Parathyroid adenoma (tissue), 2 donors: ENCODE results near the gene HOMER1.
A peak's percentile ranks its signal among the peaks of the same experiment; 100 is the strongest.

Source experiments
- H2AFZ ChIP-seq: fragments of 300-600 bp; sonication (generic); one replicate; pipeline ENCODE4 v1.7.0; 2017; ENCODE audit warnings: antibody characterized with exemption, mild to moderate bottlenecking
- H3K27ac ChIP-seq: fragments of 300-600 bp; sonication (generic); one replicate; pipeline ENCODE4 v1.7.0; 2017
- H3K27me3 ChIP-seq: fragments of 300-600 bp; sonication (generic); one replicate; pipeline ENCODE4 v1.7.0; 2017; ENCODE audit warnings: low read length; ENCODE audit not compliant: control insufficient read depth, insufficient read depth
- H3K36me3 ChIP-seq: fragments of 300-600 bp; sonication (generic); one replicate; pipeline ENCODE4 v1.7.0; 2017; ENCODE audit warnings: low read length; ENCODE audit not compliant: control insufficient read depth, insufficient read depth
- H3K4me1 ChIP-seq: fragments of 300-600 bp; sonication (generic); one replicate; pipeline ENCODE4 v1.7.0; 2017; ENCODE audit warnings: control low read depth
- H3K4me2 ChIP-seq: fragments of 300-600 bp; sonication (generic); one replicate; pipeline ENCODE4 v1.7.0; 2017; ENCODE audit warnings: low read length
- H3K4me3 ChIP-seq: fragments of 300-600 bp; sonication (generic); one replicate; pipeline ENCODE4 v1.7.0; 2017; ENCODE audit warnings: low read depth, low read length
- H3K79me2 ChIP-seq: fragments of 300-600 bp; sonication (generic); one replicate; pipeline ENCODE4 v1.7.0; 2017; ENCODE audit warnings: control low read depth
- H3K9ac ChIP-seq: fragments of 300-600 bp; sonication (generic); one replicate; pipeline ENCODE4 v1.7.0; 2017; ENCODE audit warnings: mild to moderate bottlenecking
- H3K9me3 ChIP-seq: fragments of 300-600 bp; sonication (generic); one replicate; pipeline ENCODE4 v1.7.0; 2017; ENCODE audit warnings: low read length; ENCODE audit not compliant: control insufficient read depth
- TF ChIP-seq, protein P1 (sequence below): fragments of 300-600 bp; sonication (generic); IDR thresholded peaks from one replicate; pipeline ENCODE4 v1.7.0; 2017; ENCODE audit warnings: antibody characterized with exemption, mild to moderate bottlenecking
- donor health status: primary hyperparathyroidism.

HOMER1 gene

DNA sequence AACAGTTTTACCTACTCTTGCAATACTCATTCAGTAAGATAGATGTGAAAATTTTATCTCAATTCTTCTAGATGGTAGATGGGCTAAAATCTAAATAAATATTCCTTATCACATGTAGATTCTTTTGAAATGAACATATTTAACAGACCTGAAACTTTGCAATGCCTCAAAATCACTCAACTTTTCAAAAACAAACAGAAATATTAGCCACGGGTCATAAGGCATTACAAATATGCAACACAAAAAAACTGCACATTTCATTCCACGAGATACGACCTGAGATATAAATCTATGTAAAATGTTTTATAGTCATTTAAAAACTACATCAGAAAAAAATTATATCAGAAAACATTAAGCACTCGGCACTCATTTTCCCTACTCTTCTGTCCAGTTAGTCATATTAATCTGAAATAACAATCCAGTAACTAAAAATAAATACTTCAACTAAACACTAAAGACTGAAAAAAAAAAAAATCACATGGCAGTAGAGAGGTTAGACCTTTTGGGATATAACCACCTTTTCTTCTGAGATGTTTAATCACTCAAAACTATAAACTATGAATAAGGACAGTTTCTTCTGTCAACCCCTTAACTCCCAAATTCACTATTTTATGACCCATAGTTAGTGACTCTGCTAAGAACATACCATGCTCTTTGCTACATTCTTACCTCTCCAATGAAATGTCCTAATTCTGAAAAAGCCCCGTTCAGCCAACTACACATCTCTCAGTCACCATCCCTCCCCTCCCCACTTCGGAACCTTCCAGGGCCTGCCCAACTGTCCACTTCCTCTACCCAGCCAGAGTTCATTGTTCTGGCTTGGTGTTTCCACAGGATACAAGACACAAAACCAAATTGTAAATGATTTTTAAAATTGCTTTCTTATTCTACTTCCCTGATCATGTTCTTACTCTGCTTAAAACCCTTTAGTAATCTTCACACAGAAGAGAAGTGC, 6.4 kb downstream of the HOMER1 start:
- TF ChIP-seq, protein P1, sequence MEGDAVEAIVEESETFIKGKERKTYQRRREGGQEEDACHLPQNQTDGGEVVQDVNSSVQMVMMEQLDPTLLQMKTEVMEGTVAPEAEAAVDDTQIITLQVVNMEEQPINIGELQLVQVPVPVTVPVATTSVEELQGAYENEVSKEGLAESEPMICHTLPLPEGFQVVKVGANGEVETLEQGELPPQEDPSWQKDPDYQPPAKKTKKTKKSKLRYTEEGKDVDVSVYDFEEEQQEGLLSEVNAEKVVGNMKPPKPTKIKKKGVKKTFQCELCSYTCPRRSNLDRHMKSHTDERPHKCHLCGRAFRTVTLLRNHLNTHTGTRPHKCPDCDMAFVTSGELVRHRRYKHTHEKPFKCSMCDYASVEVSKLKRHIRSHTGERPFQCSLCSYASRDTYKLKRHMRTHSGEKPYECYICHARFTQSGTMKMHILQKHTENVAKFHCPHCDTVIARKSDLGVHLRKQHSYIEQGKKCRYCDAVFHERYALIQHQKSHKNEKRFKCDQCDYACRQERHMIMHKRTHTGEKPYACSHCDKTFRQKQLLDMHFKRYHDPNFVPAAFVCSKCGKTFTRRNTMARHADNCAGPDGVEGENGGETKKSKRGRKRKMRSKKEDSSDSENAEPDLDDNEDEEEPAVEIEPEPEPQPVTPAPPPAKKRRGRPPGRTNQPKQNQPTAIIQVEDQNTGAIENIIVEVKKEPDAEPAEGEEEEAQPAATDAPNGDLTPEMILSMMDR = no peak
- no peaks in the 10 kb centered on the region for H3K36me3 ChIP-seq
- no peak overlapping the region for H3K9ac ChIP-seq
- H3K4me2 ChIP-seq = no peak overlapping the region
- H2AFZ ChIP-seq = peak overlapping the region; percentile 19
- H3K4me1 ChIP-seq = peaks cover 10% of the 10 kb centered on the region
- no peaks in the 10 kb centered on the region for H3K27me3 ChIP-seq
- H3K27ac ChIP-seq = peak overlapping the region; percentile 8
- no peaks in the 10 kb centered on the region for H3K9me3 ChIP-seq
- peaks cover 4% of the 10 kb centered on the region for H3K79me2 ChIP-seq
- H3K4me3 ChIP-seq = no peak overlapping the region

GRCh38 chr5:79505138-79505537, 8.8 kb downstream of the HOMER1 start:
- no peak overlapping the region for H3K4me3 ChIP-seq
- no peaks in the 10 kb centered on the region for H3K36me3 ChIP-seq
- H3K27me3 ChIP-seq = no peaks in the 10 kb centered on the region
- H3K9me3 ChIP-seq = no peaks in the 10 kb centered on the region
- no peak overlapping the region for H3K4me2 ChIP-seq
- no peak overlapping the region for H3K27ac ChIP-seq
- peaks cover 4% of the 10 kb centered on the region for H3K79me2 ChIP-seq
- TF ChIP-seq, protein P1 = no peak
- H2AFZ ChIP-seq = no peak overlapping the region
- H3K4me1 ChIP-seq = peaks cover 10% of the 10 kb centered on the region
- no peak overlapping the region for H3K9ac ChIP-seq

GRCh38 chr5:79503794-79504495, 10.0 kb downstream of the HOMER1 start:
- Histone ChIP-seq H3K36me3 (no peaks in the 10 kb centered on the region), H3K79me2 (peaks cover 4% of the 10 kb centered on the region), H3K27me3 (no peaks in the 10 kb centered on the region), H3K9me3 (no peaks in the 10 kb centered on the region), H3K4me2 (no peak overlapping the region), H3K27ac (no peak overlapping the region), H3K4me3 (no peak overlapping the region), H3K9ac (no peak overlapping the region), H2AFZ (no peak overlapping the region), H3K4me1 (peaks cover 8% of the 10 kb centered on the region)
- TF ChIP-seq, protein P1 = no peak

DNA sequence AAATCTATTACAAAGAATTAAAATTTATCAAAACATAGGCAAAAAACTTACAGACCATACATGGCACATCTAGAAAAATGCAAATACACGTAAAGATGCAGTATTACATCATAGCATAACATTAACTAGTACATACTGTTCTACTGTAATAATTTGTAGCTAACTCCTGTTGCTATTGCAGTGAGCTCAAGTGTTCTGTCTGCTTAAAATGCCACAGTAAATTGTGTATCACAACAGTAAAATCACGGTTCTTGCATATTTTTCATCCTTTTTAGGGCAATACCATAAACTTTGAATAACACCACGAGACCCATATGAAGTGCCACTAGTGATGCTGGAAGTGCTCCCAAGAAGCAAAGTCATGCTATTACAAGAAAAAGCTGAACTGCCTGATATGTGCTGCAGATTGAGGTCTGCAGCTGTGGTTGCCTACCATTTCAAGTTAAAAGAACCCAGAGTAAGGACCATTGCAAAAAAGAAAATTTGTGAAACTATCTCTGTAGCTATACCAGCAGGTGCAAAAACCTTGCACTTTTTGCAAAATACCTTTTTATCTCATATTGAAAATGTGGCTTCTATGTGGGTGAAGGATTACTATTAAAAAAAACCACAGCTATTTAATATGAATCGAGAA, 14.2 kb downstream of the HOMER1 start:
- TF ChIP-seq, protein P1 = no peak
- Histone ChIP-seq H3K4me1 (no peaks in the 10 kb centered on the region), H2AFZ (no peak overlapping the region), H3K9ac (no peak overlapping the region), H3K27me3 (no peaks in the 10 kb centered on the region), H3K27ac (no peak overlapping the region), H3K4me3 (no peak overlapping the region), H3K79me2 (peaks cover 4% of the 10 kb centered on the region), H3K9me3 (no peaks in the 10 kb centered on the region), H3K36me3 (no peaks in the 10 kb centered on the region), H3K4me2 (no peak overlapping the region)
